RWPE1 (cell line): ENCODE data around the gene SLC29A2.
"Not testable (repeated sequence)": the region's sequence is repeated elsewhere in the genome, so short reads cannot be mapped to it uniquely, and the experiment has no call there.

ENCODE experiments used
- CTCF ChIA-PET: fragments of 350-600 bp; sonication (Branson Sonifier 250); formaldehyde crosslinking; extraction: SDS; loops from one replicate; lab custom pipeline; 2021; lab: Yijun Ruan, JAX
- POLR2A ChIA-PET: fragments of 400-600 bp; formaldehyde crosslinking; extraction: SDS; loops from one replicate; lab custom pipeline; 2020; ENCODE audit warnings: antibody characterized with exemption; ENCODE audit not compliant: low non-redundant PET; lab: Yijun Ruan, JAX
- DNase-seq: peaks from one replicate; pipeline ENCODE4 v3.0.0; 2012; ENCODE audit warnings: low spot score
- H3K27ac ChIP-seq: fragments of 450-650 bp; 2 replicates; pipeline ENCODE4 v1.5.1; 2017
- CTCF ChIP-seq: fragments of 450-650 bp; conservative IDR thresholded peaks from 2 replicates; pipeline ENCODE4 v1.5.1; 2017; ENCODE audit warnings: low read depth, mild to moderate bottlenecking

Gene SLC29A2

DNA sequence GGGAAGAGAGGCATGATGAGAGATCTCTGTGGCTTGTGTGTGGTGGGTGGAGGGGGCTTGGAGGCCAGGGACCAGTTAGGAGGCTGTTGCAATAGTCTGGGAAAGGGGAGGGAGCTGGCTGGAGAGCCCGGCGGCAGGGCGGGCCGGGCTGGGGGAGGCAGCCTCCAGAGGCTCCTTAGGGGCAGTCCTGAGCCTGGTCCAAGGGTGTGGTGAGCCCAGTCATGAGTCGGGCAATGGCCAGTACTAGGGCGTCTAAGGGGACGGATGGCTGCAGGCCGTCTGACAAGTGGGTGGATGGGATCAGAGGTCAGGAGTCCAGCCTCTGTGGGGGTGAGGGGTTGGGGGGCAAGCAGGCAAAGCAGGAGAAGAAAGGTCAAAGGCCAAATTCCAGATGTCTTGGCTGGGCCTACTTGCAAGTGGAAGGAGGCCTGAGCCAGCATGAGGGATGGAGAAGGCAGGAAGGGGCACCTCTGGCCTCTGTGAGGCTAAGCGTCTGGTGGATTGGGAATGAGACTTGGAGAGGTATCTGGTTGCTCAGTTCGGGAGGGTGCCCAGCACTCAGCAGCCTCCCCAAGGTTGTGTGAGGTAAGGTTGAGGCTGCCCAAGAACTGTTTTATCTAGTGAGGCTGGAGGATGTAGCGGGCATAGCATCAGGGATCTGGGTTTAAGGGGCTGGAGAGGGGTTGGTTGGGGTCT lies 48.7 kb downstream of the SLC29A2 start:
- H3K27ac ChIP-seq, result peak overlapping the region; percentile 15; the same call in 1 of the 2 replicates
- POLR2A ChIA-PET, result no interaction called here
- no peak for TF ChIP-seq CTCF
- DNase-seq, result no peak
- CTCF ChIA-PET, result no interaction called here

DNA sequence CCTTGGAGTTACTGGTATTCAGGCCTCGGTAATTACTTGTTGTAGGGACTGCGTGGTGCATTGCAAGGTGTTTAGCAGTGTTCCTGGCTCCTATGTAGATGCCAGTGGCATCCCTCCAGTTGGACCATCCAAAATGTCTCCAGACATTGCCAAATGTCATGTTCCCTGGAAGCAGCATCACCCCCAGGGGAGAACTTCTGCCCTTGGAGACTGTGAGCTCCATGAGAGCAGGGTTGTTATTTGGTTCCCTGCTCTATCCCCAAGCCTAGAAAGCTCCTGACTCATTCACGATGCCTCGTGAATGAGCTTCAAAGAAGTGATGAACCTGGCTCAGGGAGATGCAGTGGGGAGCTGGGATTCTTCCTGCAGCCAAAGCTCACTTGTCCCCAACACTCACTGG lies 50.0 kb downstream of the SLC29A2 start:
- ChIA-PET POLR2A (no interaction called here), CTCF (interaction anchor here (0.7 kb wide), 1 partner anchor 17 kb away, joined by 3 read pairs; no protein-coding TSS in a partner anchor)
- no peak for DNase-seq
- no peak for TF ChIP-seq CTCF
- H3K27ac ChIP-seq, result peak overlapping the region; percentile 15; the same call in 1 of the 2 replicates

- CTCF ChIA-PET, H3K27ac ChIP-seq, DNase-seq, POLR2A ChIA-PET: not testable (repeated sequence)
Measured at GRCh38 chr11:66320748-66321147, 50.8 kb downstream of the SLC29A2 start.

- CTCF ChIA-PET, DNase-seq: not testable (repeated sequence)
Measured at GRCh38 chr11:66320289-66320688, 51.3 kb downstream of the SLC29A2 start.

DNA sequence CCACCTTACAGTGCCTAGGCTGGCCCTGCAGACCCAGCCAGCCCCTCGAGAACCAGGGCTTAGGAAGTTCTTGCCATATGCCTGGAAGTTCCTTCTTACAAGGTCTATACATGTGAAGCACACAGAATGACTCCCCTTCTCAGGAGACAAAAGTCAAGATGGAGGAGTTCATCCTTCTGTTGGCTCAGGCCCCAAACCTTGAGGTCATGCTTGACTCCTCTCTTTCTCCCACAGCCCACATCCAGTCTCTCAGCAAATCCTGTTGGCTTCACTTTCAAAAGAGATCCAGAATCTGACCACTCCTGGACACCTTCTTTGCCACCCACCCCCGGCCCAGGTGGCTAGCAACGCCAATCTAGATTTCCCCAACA lies 53.0 kb downstream of the SLC29A2 start:
- no peak for DNase-seq
- H3K27ac ChIP-seq, result peak overlapping the region; percentile 93
- POLR2A ChIA-PET, result no interaction called here
- TF ChIP-seq CTCF, result no peak
- CTCF ChIA-PET, result interaction anchor here (0.7 kb wide), 1 partner anchor 70 kb away, joined by 4 read pairs; no protein-coding TSS in a partner anchor

More at GRCh38 chr11:66320289-66320688, 51.3 kb downstream of the SLC29A2 start:
- H3K27ac ChIP-seq, POLR2A ChIA-PET: not testable (repeated sequence)

DNA sequence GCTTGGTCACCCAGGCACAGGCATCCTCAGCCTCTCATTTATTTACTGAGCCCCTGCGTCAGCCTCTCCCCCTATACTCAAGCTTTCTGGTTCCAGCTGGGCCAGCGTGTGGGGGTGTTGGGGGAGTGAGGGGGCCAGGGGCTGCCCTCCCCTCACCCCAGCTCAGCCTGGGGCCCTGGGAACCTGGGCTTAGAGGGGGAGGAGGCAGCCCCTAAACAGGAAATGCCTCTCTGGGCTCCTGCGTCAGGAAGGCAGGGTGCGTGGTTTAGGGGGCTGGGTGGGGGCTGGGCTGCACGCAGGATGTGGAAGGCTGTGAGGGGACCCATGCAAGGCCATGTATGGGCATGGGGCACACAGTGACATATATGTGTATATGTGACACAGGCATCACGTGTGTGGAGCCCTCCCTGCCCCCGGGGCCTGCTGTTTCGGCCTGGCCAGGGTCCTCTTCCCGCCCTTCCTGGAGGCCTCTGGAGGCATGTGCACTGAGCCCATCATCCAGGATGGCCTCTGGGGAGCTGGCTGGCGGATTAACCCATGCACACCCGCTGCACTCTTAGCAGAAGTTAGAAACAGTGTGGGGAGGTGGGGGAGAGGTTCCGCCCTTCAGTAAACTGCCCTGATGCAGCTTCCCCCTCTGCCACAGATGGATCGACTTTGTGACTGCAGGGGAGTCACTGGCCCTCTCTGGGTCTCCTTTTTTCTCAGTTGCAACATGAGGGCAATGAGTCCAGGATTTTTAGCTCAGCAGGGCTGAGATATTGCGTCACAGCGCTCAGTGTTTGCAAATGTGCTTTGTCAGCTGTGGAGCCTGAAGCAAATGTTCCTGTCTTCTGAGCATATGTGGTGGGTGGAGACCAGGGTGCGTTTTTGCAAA lies 53.6 kb downstream of the SLC29A2 start:
- POLR2A ChIA-PET, result no interaction called here
- peak overlapping the region; percentile 93 for H3K27ac ChIP-seq
- DNase-seq, result no peak
- TF ChIP-seq CTCF, result no peak
- CTCF ChIA-PET, result interaction anchor here (0.7 kb wide), 1 partner anchor 71 kb away, joined by 4 read pairs; no protein-coding TSS in a partner anchor

GRCh38 chr11:66317322-66317722 lies 54.2 kb downstream of the SLC29A2 start:
- ChIA-PET POLR2A (no interaction called here), CTCF (interaction anchor here (0.8 to 0.9 kb wide), 2 partner anchors 12 to 69 kb away, joined by 3 to 4 read pairs; no protein-coding TSS in a partner anchor)
- TF ChIP-seq CTCF, result no peak
- H3K27ac ChIP-seq, result peak overlapping the region; percentile 93
- DNase-seq, result no peak
